Measurements from ENCODE around the gene CD300LD. TPM values are rescaled to one million over a fixed set of nuclear protein-coding genes. Genes with fewer than 3 reads are reported as not detected.
A peak's percentile ranks its signal among the peaks of the same experiment; 100 is the strongest.

Gene CD300LD
- total and polyA plus RNA-seq, 10 of the 15 experiments (the other 5 are each of a cell fraction or from before 2014, with no cell fraction given): not detected

GRCh38 chr17:74635418-74635817 lies 43.3 kb upstream of the CD300LD start (continued):
- TF ChIP-seq ZNF687 (IDR thresholded peaks at IDR 0.05): peak; percentile 99
- no peak for TF ChIP-seq HDAC6 (IDR thresholded peaks at IDR 0.05; ENCODE audit: unreplicated experiment)
- no peak for TF ChIP-seq TAF1 (IDR thresholded peaks at IDR 0.05; ENCODE audit: borderline replicate concordance, low read depth, low read length)
- TF ChIP-seq IRF4 (IDR thresholded peaks at IDR 0.05; ENCODE audit: low read depth, low read length): no peak
- no peak for TF ChIP-seq RUNX3 (IDR thresholded peaks at IDR 0.05; ENCODE audit: low read length)
- no peak for TF ChIP-seq EZH2 (IDR thresholded peaks at IDR 0.05; ENCODE audit: borderline replicate concordance, control insufficient read depth, low read depth, low read length)
- TF ChIP-seq MYB (IDR thresholded peaks at IDR 0.05; ENCODE audit: borderline replicate concordance, low read depth, low read length): no peak
- no peak for TF ChIP-seq POLR2AphosphoS5 (IDR thresholded peaks at IDR 0.05; ENCODE audit: low read length)
- TF ChIP-seq ZZZ3 (IDR thresholded peaks at IDR 0.05; ENCODE audit: control insufficient read depth, insufficient read length, low read depth): no peak
- TF ChIP-seq NBN (IDR thresholded peaks at IDR 0.05): peak; percentile 84
- TF ChIP-seq ZNF384 (IDR thresholded peaks at IDR 0.05; ENCODE audit: borderline replicate concordance, low read depth, low read length): no peak
- no peak for TF ChIP-seq RCOR1 (conservative IDR thresholded peaks at IDR 0.05; ENCODE audit: low read depth, low read length)
- peak; percentile 85 for TF ChIP-seq RELB (IDR thresholded peaks at IDR 0.05; ENCODE audit: low read depth)
- TF ChIP-seq STAT3 (IDR thresholded peaks at IDR 0.05; ENCODE audit: low read depth, low read length): no peak
- TF ChIP-seq KLF5 (IDR thresholded peaks at IDR 0.05; ENCODE audit: partially characterized antibody): no peak
- no peak for TF ChIP-seq ZNF274 (IDR thresholded peaks at IDR 0.05; ENCODE audit: insufficient read depth, insufficient read length)
- TF ChIP-seq SPI1 (IDR thresholded peaks at IDR 0.05; ENCODE audit: borderline replicate concordance, insufficient read depth, low read depth, low read length): no peak
- peak; percentile 43 to 84; a peak in 1 of 4 replicates for TF ChIP-seq BHLHE40 (IDR thresholded peaks at IDR 0.05; ENCODE audit: borderline replicate concordance in 1 of 2, low read depth in 2 of 2, low read length in 1 of 2)
- TF ChIP-seq IKZF1 (conservative IDR thresholded peaks at IDR 0.05): peak; percentile 81
- no peak; the same call in 1 of the 2 replicates for TF ChIP-seq ZBTB40 (IDR thresholded peaks at IDR 0.05; ENCODE audit: borderline replicate concordance)
- TF ChIP-seq SMARCA5 (IDR thresholded peaks at IDR 0.05): no peak
- TF ChIP-seq SREBF2 (IDR thresholded peaks at IDR 0.05; ENCODE audit: low read length): no peak
- TF ChIP-seq MEF2B (IDR thresholded peaks at IDR 0.05; ENCODE audit: partially characterized antibody, poor library complexity, severe bottlenecking): peak; percentile 42

Data from GM12878 (cell line).